Activated B cell treated with CpG ODN at 0.5 μM for 24 hours (primary cell): ENCODE data around the gene FFAR1. TPM values are rescaled to one million over a fixed set of nuclear protein-coding genes. Genes with fewer than 3 reads are reported as not detected.

Source experiments
- ATAC-seq: fragments of 200-7000 bp; cut with Tn5 transposase; one replicate; pipeline ENCODE4 v1.10.0; 2021; ENCODE audit warnings: low read depth, mild to moderate bottlenecking, moderate library complexity
- CTCF ChIA-PET: fragments of 350-600 bp; sonication (Branson Sonifier 250); formaldehyde crosslinking; loops from one replicate; lab custom pipeline; 2021; ENCODE audit warnings: antibody characterized with exemption; lab: Charles Lee
- POLR2A ChIA-PET: fragments of 350-600 bp; sonication (Branson Sonifier 250); formaldehyde crosslinking; loops from one replicate; lab custom pipeline; 2021; ENCODE audit warnings: antibody characterized with exemption; lab: Charles Lee
- DNase-seq: peaks from one replicate; pipeline ENCODE4 v3.0.0; 2022
- H3K27ac Mint-ChIP-seq: one replicate; pipeline ENCODE4 v1.8.0; 2020; ENCODE audit warnings: mixed read lengths
- H3K27me3 Mint-ChIP-seq: one replicate; pipeline ENCODE4 v1.8.0; 2021; ENCODE audit warnings: mixed read lengths
- H3K36me3 Mint-ChIP-seq: one replicate; pipeline ENCODE4 v1.8.0; 2021; ENCODE audit warnings: low read depth, mixed read lengths
- H3K4me1 Mint-ChIP-seq: one replicate; pipeline ENCODE4 v1.8.0; 2021; ENCODE audit warnings: mixed read lengths
- H3K4me3 Mint-ChIP-seq: one replicate; pipeline ENCODE4 v1.8.0; 2020; ENCODE audit warnings: mild to moderate bottlenecking, mixed read lengths
- H3K9me3 Mint-ChIP-seq: one replicate; pipeline ENCODE4 v1.8.0; 2020; ENCODE audit warnings: mixed read lengths
- intact Hi-C: fragments of 100-400 bp; cut with micrococcal nuclease; formaldehyde crosslinking; loops from one replicate; pipeline ENCODE4 v1.15.1; 2024
- total RNA-seq: library from RNA; stranded (reverse); gene quantifications from 2 replicates; pipeline ENCODE4 v1.2.3, GENCODE V29; 2022
- TF ChIP-seq, protein P1 (sequence below): fragments of 200-600 bp; IDR thresholded peaks from one replicate; pipeline ENCODE4 v1.8.0; 2022; ENCODE audit warnings: antibody characterized with exemption, mild to moderate bottlenecking

FFAR1 gene
- total RNA-seq, 1 donor from 2014 or later, result 6.0 TPM

DNA sequence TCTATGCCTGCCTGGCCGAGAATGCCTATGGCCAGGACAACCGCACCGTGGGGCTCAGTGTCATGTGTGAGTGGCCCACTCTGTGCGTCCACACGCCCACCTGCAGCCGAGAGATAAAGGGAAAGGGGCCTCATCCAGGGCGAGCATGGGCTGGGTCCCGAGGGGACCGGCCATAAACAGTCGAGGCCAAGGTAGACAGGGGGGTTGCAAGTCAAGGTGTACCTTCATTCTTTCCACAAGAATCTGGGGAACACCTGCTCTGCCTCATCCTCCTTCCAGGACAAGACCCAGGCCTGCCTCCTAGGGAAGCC is 47.4 kb upstream of the FFAR1 start:
- H3K27ac Mint-ChIP-seq, result no peak overlapping the region

GRCh38 chr19:35301961-35302360 is 45.7 kb upstream of the FFAR1 start:
- H3K27me3 Mint-ChIP-seq, result no peaks in the 10 kb centered on the region
- no peak overlapping the region for H3K4me3 Mint-ChIP-seq
- TF ChIP-seq, protein P1, sequence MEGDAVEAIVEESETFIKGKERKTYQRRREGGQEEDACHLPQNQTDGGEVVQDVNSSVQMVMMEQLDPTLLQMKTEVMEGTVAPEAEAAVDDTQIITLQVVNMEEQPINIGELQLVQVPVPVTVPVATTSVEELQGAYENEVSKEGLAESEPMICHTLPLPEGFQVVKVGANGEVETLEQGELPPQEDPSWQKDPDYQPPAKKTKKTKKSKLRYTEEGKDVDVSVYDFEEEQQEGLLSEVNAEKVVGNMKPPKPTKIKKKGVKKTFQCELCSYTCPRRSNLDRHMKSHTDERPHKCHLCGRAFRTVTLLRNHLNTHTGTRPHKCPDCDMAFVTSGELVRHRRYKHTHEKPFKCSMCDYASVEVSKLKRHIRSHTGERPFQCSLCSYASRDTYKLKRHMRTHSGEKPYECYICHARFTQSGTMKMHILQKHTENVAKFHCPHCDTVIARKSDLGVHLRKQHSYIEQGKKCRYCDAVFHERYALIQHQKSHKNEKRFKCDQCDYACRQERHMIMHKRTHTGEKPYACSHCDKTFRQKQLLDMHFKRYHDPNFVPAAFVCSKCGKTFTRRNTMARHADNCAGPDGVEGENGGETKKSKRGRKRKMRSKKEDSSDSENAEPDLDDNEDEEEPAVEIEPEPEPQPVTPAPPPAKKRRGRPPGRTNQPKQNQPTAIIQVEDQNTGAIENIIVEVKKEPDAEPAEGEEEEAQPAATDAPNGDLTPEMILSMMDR, result no peak
- H3K9me3 Mint-ChIP-seq, result no peaks in the 10 kb centered on the region
- no peak for DNase-seq
- intact Hi-C loops, result no loop called here
- POLR2A ChIA-PET, result interaction anchor here (0.7 kb wide), 2 partner anchors 14 to 30 kb away, joined by 8 read pairs; no protein-coding TSS in a partner anchor
- H3K27ac Mint-ChIP-seq, result no peak overlapping the region
- ATAC-seq, result no peak
- no peaks in the 10 kb centered on the region for H3K36me3 Mint-ChIP-seq
- H3K4me1 Mint-ChIP-seq, result peaks cover 22% of the 10 kb centered on the region
- CTCF ChIA-PET, result no interaction called here

More for the DNA sequence above, 47.4 kb upstream of the FFAR1 start:
- H3K36me3 Mint-ChIP-seq, result no peaks in the 10 kb centered on the region
- TF ChIP-seq, protein P1, result no peak
- no peaks in the 10 kb centered on the region for H3K27me3 Mint-ChIP-seq
- H3K4me1 Mint-ChIP-seq, result peaks cover 11% of the 10 kb centered on the region
- ATAC-seq, result no peak
- no peaks in the 10 kb centered on the region for H3K9me3 Mint-ChIP-seq
- no peak overlapping the region for H3K4me3 Mint-ChIP-seq
- ChIA-PET CTCF (no interaction called here), POLR2A (no interaction called here)
- no peak for DNase-seq
- intact Hi-C loops, result no loop called here

- H3K36me3 Mint-ChIP-seq, result no peaks in the 10 kb centered on the region
- CTCF ChIA-PET, result no interaction called here
- no peak overlapping the region for H3K4me3 Mint-ChIP-seq
- H3K4me1 Mint-ChIP-seq, result peaks cover 26% of the 10 kb centered on the region
- H3K27ac Mint-ChIP-seq, result no peak overlapping the region
- H3K27me3 Mint-ChIP-seq, result no peaks in the 10 kb centered on the region
- POLR2A ChIA-PET, result interaction anchor here (0.6 to 0.7 kb wide), 2 partner anchors 16 to 36 kb away, joined by 3 to 6 read pairs; no protein-coding TSS in a partner anchor
- no peaks in the 10 kb centered on the region for H3K9me3 Mint-ChIP-seq
- DNase-seq (no peak), ATAC-seq (no peak)
- intact Hi-C loops, result no loop called here
- TF ChIP-seq, protein P1, result no peak
These were observed 45.3 kb upstream of the FFAR1 start for GRCh38 chr19:35302446-35302845.

DNA sequence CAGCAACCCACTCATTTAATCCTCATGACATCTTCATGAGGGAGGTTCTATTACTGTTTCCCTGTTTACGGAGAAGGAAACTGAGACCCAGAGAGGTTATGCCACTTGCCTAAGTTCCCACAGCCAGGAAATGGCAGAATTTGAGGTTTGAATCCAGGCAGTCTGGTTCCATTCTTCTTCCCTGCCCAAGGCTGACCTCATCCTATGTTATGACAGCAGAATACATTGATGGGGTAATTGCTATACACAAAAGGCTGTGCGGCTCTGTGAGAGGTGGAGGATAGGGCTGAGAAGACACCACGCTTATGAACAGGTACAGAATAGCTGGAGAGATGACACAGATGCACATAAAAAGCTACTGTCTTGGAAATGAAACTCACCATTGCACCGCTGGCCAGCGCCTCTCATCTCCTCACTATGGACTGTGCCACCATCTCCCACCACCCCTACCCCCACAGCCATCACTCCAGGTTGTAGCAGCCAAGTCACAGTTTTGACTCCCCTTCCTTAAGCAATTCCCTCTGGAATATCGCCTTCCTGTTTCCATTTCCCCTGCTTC is 44.3 kb upstream of the FFAR1 start:
- no peak overlapping the region for H3K27ac Mint-ChIP-seq
- ChIA-PET POLR2A (interaction anchor here (0.7 kb wide), 1 partner anchor 35 kb away, joined by 6 read pairs; no protein-coding TSS in a partner anchor), CTCF (no interaction called here)
- peaks cover 36% of the 10 kb centered on the region for H3K4me1 Mint-ChIP-seq
- H3K9me3 Mint-ChIP-seq, result no peaks in the 10 kb centered on the region
- TF ChIP-seq, protein P1, result no peak
- ATAC-seq (no peak), DNase-seq (no peak)
- no peaks in the 10 kb centered on the region for H3K27me3 Mint-ChIP-seq
- H3K4me3 Mint-ChIP-seq, result no peak overlapping the region
- intact Hi-C loops, result no loop called here
- no peaks in the 10 kb centered on the region for H3K36me3 Mint-ChIP-seq

DNA sequence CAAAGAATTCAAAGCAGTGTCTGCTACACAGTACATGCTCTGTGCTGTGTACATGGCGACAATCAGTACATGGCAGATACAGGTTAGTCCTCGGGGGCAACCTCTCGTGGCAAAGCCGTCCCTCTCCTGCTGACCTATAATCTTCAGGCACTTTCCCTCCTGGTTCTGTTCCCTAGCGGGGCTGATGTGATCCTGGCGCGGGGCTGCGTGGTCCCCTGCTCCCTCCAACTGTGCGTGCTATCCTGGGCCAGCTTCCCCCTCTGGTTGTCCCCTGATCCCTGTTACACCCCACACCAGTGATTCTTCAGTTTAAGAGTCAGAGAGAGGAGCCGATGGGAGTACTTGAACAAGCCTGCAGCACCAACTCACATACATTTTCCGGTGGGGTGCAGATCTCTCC is 43.7 kb upstream of the FFAR1 start:
- H3K4me3 Mint-ChIP-seq, result no peak overlapping the region
- DNase-seq (no peak), ATAC-seq (no peak)
- peaks cover 42% of the 10 kb centered on the region for H3K4me1 Mint-ChIP-seq
- H3K9me3 Mint-ChIP-seq, result no peaks in the 10 kb centered on the region
- POLR2A ChIA-PET, result interaction anchor here (1.6 kb wide), 1 partner anchor 26 kb away, joined by 4 read pairs; the partner anchor contains the start of gene CD22
- TF ChIP-seq, protein P1, result no peak
- intact Hi-C loops, result no loop called here
- no peaks in the 10 kb centered on the region for H3K36me3 Mint-ChIP-seq
- CTCF ChIA-PET, result no interaction called here
- H3K27me3 Mint-ChIP-seq, result no peaks in the 10 kb centered on the region
- H3K27ac Mint-ChIP-seq, result no peak overlapping the region
